Panc1 (cell line): ENCODE data around the gene GUCY2D. TPM values are rescaled to one million over a fixed set of nuclear protein-coding genes. Genes with fewer than 3 reads are reported as not detected.

Experiments used
- ATAC-seq: fragments of 200-7000 bp; cut with Tn5 transposase; 2 replicates; pipeline ENCODE4 v1.9.1; 2020; ENCODE audit warnings: mild to moderate bottlenecking, moderate library complexity
- BruUV-seq: library from RNA; stranded (reverse); fragments of 400-500 nt; replicated peaks from 2 replicates; lab custom pipeline; 2021; lab: Mats Ljungman, UMichigan
- CTCF ChIA-PET: fragments of 300-600 bp; sonication (Branson Sonifier 250); formaldehyde crosslinking; loops from one replicate; lab custom pipeline; 2022; ENCODE audit warnings: antibody characterized with exemption; lab: Charles Lee
- POLR2A ChIA-PET: fragments of 300-600 bp; sonication (Branson Sonifier 250); formaldehyde crosslinking; loops from one replicate; lab custom pipeline; 2022; ENCODE audit warnings: antibody characterized with exemption; lab: Charles Lee
- DNase-seq: peaks from one replicate; pipeline ENCODE4 v3.0.0-alpha.2; 2010; ENCODE audit warnings: low read depth, low spot score
- H3K27ac ChIP-seq: 2 replicates; pipeline ENCODE4 v1.5.1; 2011; ENCODE audit warnings: mild to moderate bottlenecking, low read length, inconsistent platforms
- H3K27me3 ChIP-seq: fragments of 200-500 bp; sonication (Bioruptor generic); 2 replicates; pipeline ENCODE4 v1.6.0; 2014; ENCODE audit warnings: low read length, inconsistent platforms; ENCODE audit not compliant: control insufficient read depth, insufficient read depth
- H3K36me3 ChIP-seq: fragments of 200-500 bp; sonication (Bioruptor generic); 2 replicates; pipeline ENCODE4 v1.5.1; 2014; ENCODE audit warnings: inconsistent platforms, mild to moderate bottlenecking, low read length, moderate library complexity; ENCODE audit not compliant: control insufficient read depth, insufficient read depth
- H3K4me1 ChIP-seq: 2 replicates; pipeline ENCODE4 v1.5.1; 2011; ENCODE audit warnings: inconsistent platforms, mild to moderate bottlenecking, low read length, moderate library complexity; ENCODE audit not compliant: control insufficient read depth, insufficient read depth
- H3K4me3 ChIP-seq, 2 experiments: 2 replicates each; pipeline ENCODE4 v1.5.1; 2011 to 2012; ENCODE audit warnings: low read depth in 2 of 2, low read length in 2 of 2, mild to moderate bottlenecking in 2 of 2, inconsistent platforms in 1 of 2, moderate library complexity in 1 of 2
- H3K9me3 ChIP-seq: fragments of 200-500 bp; sonication (Bioruptor generic); 2 replicates; pipeline ENCODE4 v1.5.1; 2014; ENCODE audit warnings: low read depth, mild to moderate bottlenecking, inconsistent platforms, low read length, moderate library complexity; ENCODE audit not compliant: control insufficient read depth, insufficient read depth
- CTCF ChIP-seq: fragments of 450-650 bp; IDR thresholded peaks from 2 replicates; pipeline ENCODE4 v1.5.1; 2017; ENCODE audit warnings: mild to moderate bottlenecking
- POLR2AphosphoS5 ChIP-seq: IDR thresholded peaks from 2 replicates; pipeline ENCODE4 v1.6.1; 2012; ENCODE audit warnings: mild to moderate bottlenecking, low read depth, low read length, moderate library complexity
- REST ChIP-seq, 2 experiments: IDR thresholded peaks; 2 replicates each; pipeline ENCODE4 v1.6.1; 2011 to 2012; ENCODE audit warnings: low read depth in 2 of 2, control low read depth in 1 of 2, low read length in 1 of 2, mild to moderate bottlenecking in 1 of 2, moderate library complexity in 1 of 2; ENCODE audit not compliant: insufficient read depth in 1 of 2
- SIN3A ChIP-seq: IDR thresholded peaks from 2 replicates; pipeline ENCODE4 v1.6.1; 2012; ENCODE audit warnings: low read depth, mild to moderate bottlenecking, low read length, moderate library complexity, borderline replicate concordance; ENCODE audit not compliant: insufficient read depth
- TCF7L2 ChIP-seq: IDR thresholded peaks from 2 replicates; pipeline ENCODE4 v1.6.1; 2011; ENCODE audit warnings: mild to moderate bottlenecking, low read depth, low read length, inconsistent platforms
- in situ Hi-C: cut with HindIII; loops from 2 replicates; pipeline ENCODE4 v1.10.0; 2016; ENCODE audit warnings: low sequenced_read_pairs, low pct_unique_long_range_greater_than_20kb
- intact Hi-C: fragments of 100-400 bp; cut with micrococcal nuclease; formaldehyde crosslinking; loops from one replicate; pipeline ENCODE4 v1.10.0; 2022; ENCODE audit not compliant: unreplicated experiment
- total RNA-seq: library from RNA; stranded (reverse); gene quantifications from one replicate; pipeline ENCODE4 v1.2.1, GENCODE V29; 2021; ENCODE audit not compliant: unreplicated experiment

GUCY2D gene
- total RNA-seq, 1 experiment from 2014 or later: not detected

GRCh38 chr17:8031950-8032349 is 29.5 kb downstream of the GUCY2D start:
- ChIA-PET POLR2A (no interaction called here), CTCF (no interaction called here)
- in situ Hi-C loops: no loop called here
- ATAC-seq (no peak), DNase-seq (no peak)
- Histone ChIP-seq H3K27ac (no peak overlapping the region), H3K9me3 (no peaks in the 10 kb centered on the region), H3K4me1 (no peaks in the 10 kb centered on the region), H3K27me3 (no peaks in the 10 kb centered on the region; the same call in none of the 2 replicates), H3K4me3 (no peak overlapping the region), H3K36me3 (no peaks in the 10 kb centered on the region)
- TF ChIP-seq POLR2AphosphoS5 (no peak), REST (IDR thresholded peaks at IDR 0.05; ENCODE audit: insufficient read depth in 1 of 2, low read depth in 2 of 2, low read length in 1 of 2) (no peak), SIN3A (no peak), TCF7L2 (no peak), CTCF (no peak)
- intact Hi-C loops: no loop called here
- BruUV-seq: no TSS peak

- Histone ChIP-seq H3K4me3 (no peak overlapping the region), H3K4me1 (no peaks in the 10 kb centered on the region), H3K27ac (no peak overlapping the region), H3K27me3 (no peaks in the 10 kb centered on the region; the same call in none of the 2 replicates), H3K36me3 (no peaks in the 10 kb centered on the region), H3K9me3 (no peaks in the 10 kb centered on the region)
- intact Hi-C loops (no loop called here), in situ Hi-C loops (no loop called here)
- BruUV-seq: no TSS peak
- ChIA-PET CTCF (no interaction called here), POLR2A (no interaction called here)
- ATAC-seq: no peak
- DNase-seq: no peak
- TF ChIP-seq POLR2AphosphoS5 (no peak), SIN3A (no peak), TCF7L2 (no peak), CTCF (no peak), REST (IDR thresholded peaks at IDR 0.05; ENCODE audit: insufficient read depth in 1 of 2, low read depth in 2 of 2, low read length in 1 of 2) (no peak)
These were observed 30.0 kb downstream of the GUCY2D start for GRCh38 chr17:8032442-8032841.
